SK-N-SH (cell line): ENCODE results near the gene NAALAD2. TPM values are rescaled to one million over a fixed set of nuclear protein-coding genes. Genes with fewer than 3 reads are reported as not detected.

ENCODE experiments used
- CTCF ChIA-PET: fragments of 300-600, 350-600 bp; formaldehyde crosslinking; extraction: SDS; loops from one replicate; lab custom pipeline; 2021; lab: Yijun Ruan, JAX
- POLR2A ChIA-PET: fragments of 350-600 bp; sonication (Branson Sonifier 250); formaldehyde crosslinking; extraction: SDS; loops from one replicate; lab custom pipeline; 2020; ENCODE audit warnings: antibody characterized with exemption, inconsistent platforms; lab: Yijun Ruan, JAX
- DNase-seq: peaks from one replicate; pipeline ENCODE4 v3.0.0; 2012
- H2AFZ ChIP-seq: fragments of 200-600 bp; sonication (generic); 2 replicates; pipeline ENCODE4 v1.8.1; 2016; ENCODE audit warnings: antibody characterized with exemption, mild to moderate bottlenecking, low read depth
- H3F3A ChIP-seq: fragments of 200-600 bp; sonication (generic); replicated peaks from 2 replicates; pipeline ENCODE3; 2016; ENCODE audit warnings: antibody characterized with exemption, mild to moderate bottlenecking; ENCODE audit not compliant: insufficient read depth
- H3K27ac ChIP-seq, 2 experiments: fragments of 200-500 bp in 1 of 2; fragments of 200-600 bp in 1 of 2; sonication (Bioruptor generic) in 1 of 2; sonication (generic), shearing (Covaris generic) in 1 of 2; 2 replicates each; pipeline versions ENCODE4 v1.5.1 to v1.6.1; 2014 to 2016; ENCODE audit warnings: low read depth in 2 of 2, inconsistent platforms in 1 of 2, low read length in 1 of 2, mild to moderate bottlenecking in 1 of 2, mixed read lengths in 1 of 2
- H3K27me3 ChIP-seq: fragments of 200-600 bp; sonication (generic), shearing (Covaris generic); 2 replicates; pipeline ENCODE4 v1.6.1; 2016; ENCODE audit warnings: mixed run types; ENCODE audit not compliant: insufficient read depth
- H3K36me3 ChIP-seq, 2 experiments: fragments of 200-500 bp in 1 of 2; fragments of 200-600 bp in 1 of 2; sonication (Bioruptor generic) in 1 of 2; sonication (generic) in 1 of 2; replicated peaks in 1 of 2; 2 replicates each; pipeline versions ENCODE3 to v1.5.1; 2014 to 2016; ENCODE audit warnings: low read length in 1 of 2, mild to moderate bottlenecking in 1 of 2; ENCODE audit not compliant: insufficient read depth in 2 of 2, control insufficient read depth in 1 of 2
- H3K4me1 ChIP-seq, 2 experiments: fragments of 200-500 bp in 1 of 2; fragments of 200-600 bp in 1 of 2; sonication (Bioruptor generic) in 1 of 2; sonication (generic), shearing (Covaris generic) in 1 of 2; 2 replicates each; pipeline versions ENCODE4 v1.5.1 to v1.6.1; 2014 to 2016; ENCODE audit warnings: low read depth in 1 of 2, low read length in 1 of 2, mixed run types in 1 of 2; ENCODE audit not compliant: insufficient read depth in 2 of 2, control insufficient read depth in 1 of 2
- H3K4me2 ChIP-seq: fragments of 200-600 bp; sonication (generic), shearing (Covaris generic); 2 replicates; pipeline ENCODE4 v1.6.1; 2017; ENCODE audit warnings: mixed run types
- H3K4me3 ChIP-seq, 2 experiments: fragments of 200-500 bp in 1 of 2; fragments of 200-600 bp in 1 of 2; sonication (Bioruptor generic) in 1 of 2; sonication (generic), shearing (Covaris generic) in 1 of 2; 2 replicates each; pipeline versions ENCODE4 v1.5.1 to v1.8.1; 2014 to 2016; ENCODE audit warnings: low read depth in 2 of 2, inconsistent platforms in 1 of 2, low read length in 1 of 2, mild to moderate bottlenecking in 1 of 2, mixed read lengths in 1 of 2, moderate library complexity in 1 of 2
- H3K79me2 ChIP-seq: fragments of 200-600 bp; sonication (generic); 2 replicates; pipeline ENCODE4 v1.8.1; 2017; ENCODE audit warnings: mild to moderate bottlenecking; ENCODE audit not compliant: insufficient read depth
- H3K9ac ChIP-seq: fragments of 200-600 bp; sonication (generic); 2 replicates; pipeline ENCODE4 v1.6.1; 2017; ENCODE audit warnings: mixed run types
- H3K9me2 ChIP-seq: fragments of 200-600 bp; sonication (generic); 2 replicates; pipeline ENCODE4 v1.6.1; 2017; ENCODE audit warnings: mixed run types
- H3K9me3 ChIP-seq: fragments of 200-600 bp; sonication (generic); 2 replicates; pipeline ENCODE4 v1.6.1; 2017; ENCODE audit warnings: mixed run types, mild to moderate bottlenecking, moderate library complexity
- H4K20me1 ChIP-seq: fragments of 200-600 bp; sonication (generic); 2 replicates; pipeline ENCODE4 v1.6.1; 2017; ENCODE audit warnings: mild to moderate bottlenecking, mixed run types; ENCODE audit not compliant: insufficient read depth
- CHD2 ChIP-seq: fragments of 150-350 bp; IDR thresholded peaks from 2 replicates; pipeline ENCODE4 v1.6.1; 2018; ENCODE audit warnings: low read length; ENCODE audit not compliant: partially characterized antibody
- ELF1 ChIP-seq: IDR thresholded peaks from 2 replicates; pipeline ENCODE4 v1.4.0; 2012
- EP300 ChIP-seq, 2 experiments: IDR thresholded peaks; 2 replicates each; pipeline versions ENCODE4 v1.4.0 to v1.6.1; 2012; ENCODE audit warnings: borderline replicate concordance in 1 of 2, low read depth in 1 of 2, low read length in 1 of 2
- EZH2phosphoT487 ChIP-seq: fragments of 200-600 bp; sonication (generic); IDR thresholded peaks from 2 replicates; pipeline ENCODE4 v1.6.1; 2017; ENCODE audit warnings: low read depth, mixed run types, mild to moderate bottlenecking, antibody characterized with exemption, moderate library complexity, borderline replicate concordance
- FOSL2 ChIP-seq: IDR thresholded peaks from 2 replicates; pipeline ENCODE4 v1.4.0; 2012; ENCODE audit warnings: low read depth, mild to moderate bottlenecking, moderate library complexity, borderline replicate concordance
- FOXJ3 ChIP-seq: sonication (generic); formaldehyde crosslinking; IDR thresholded peaks from 2 replicates; pipeline ENCODE4 v1.5.1; 2020; ENCODE audit warnings: mild to moderate bottlenecking, missing genetic modification reagents
- GABPA ChIP-seq: IDR thresholded peaks from 2 replicates; pipeline ENCODE4 v1.4.0; 2012; ENCODE audit warnings: low read depth, mild to moderate bottlenecking
- IRF3 ChIP-seq: fragments of 150-350 bp; IDR thresholded peaks from 2 replicates; pipeline ENCODE4 v1.6.1; 2016; ENCODE audit warnings: mild to moderate bottlenecking, low read depth, low read length
- JUND ChIP-seq: IDR thresholded peaks from 2 replicates; pipeline ENCODE4 v1.4.0; 2012
- NFIC ChIP-seq: IDR thresholded peaks from 2 replicates; pipeline ENCODE4 v1.4.0; 2012; ENCODE audit warnings: borderline replicate concordance
- NRF1 ChIP-seq: IDR thresholded peaks from 2 replicates; pipeline ENCODE4 v1.6.1; 2012; ENCODE audit warnings: low read depth, mild to moderate bottlenecking, low read length
- PBX3 ChIP-seq: IDR thresholded peaks from 2 replicates; pipeline ENCODE4; 2012
- RAD21 ChIP-seq: IDR thresholded peaks from 2 replicates; pipeline ENCODE4 v1.6.1; 2012; ENCODE audit warnings: mild to moderate bottlenecking, low read length
- RCOR1 ChIP-seq: fragments of 150-350 bp; IDR thresholded peaks from 2 replicates; pipeline ENCODE4 v1.6.1; 2017; ENCODE audit warnings: antibody characterized with exemption, low read length
- RFX5 ChIP-seq: IDR thresholded peaks from 2 replicates; pipeline ENCODE4 v1.6.1; 2012; ENCODE audit warnings: mild to moderate bottlenecking, improper control_type of control experiment, low read length
- SMC3 ChIP-seq: IDR thresholded peaks from 2 replicates; pipeline ENCODE4 v1.6.1; 2012; ENCODE audit warnings: low read depth, low read length, improper control_type of control experiment
- TAF1 ChIP-seq: IDR thresholded peaks from 2 replicates; pipeline ENCODE4 v1.6.1; 2012; ENCODE audit warnings: low read depth, mild to moderate bottlenecking, low read length, moderate library complexity, borderline replicate concordance
- TCF12 ChIP-seq: IDR thresholded peaks from 2 replicates; pipeline ENCODE4 v1.4.0; 2012
- USF2 ChIP-seq: fragments of 150-350 bp; IDR thresholded peaks from 2 replicates; pipeline ENCODE4 v1.6.1; 2017; ENCODE audit warnings: antibody characterized with exemption, low read length, low read depth, borderline replicate concordance
- YY1 ChIP-seq: IDR thresholded peaks from 2 replicates; pipeline ENCODE4 v1.4.0; 2012; ENCODE audit warnings: low read depth, mild to moderate bottlenecking
- WGBS: methylation state at CpG from one replicate; pipeline ENCODE4 v1.1.6; 2017; ENCODE audit warnings: low lambda C conversion rate; 5-methylcytosine and 5-hydroxymethylcytosine counted together
- polyA plus RNA-seq, 3 experiments: library from polyadenylated mRNA; depleted of rRNA; stranded (reverse); fragments of >200 nt; gene quantifications; 2 replicates each; pipeline ENCODE4 v1.2.3, GENCODE V29; 2012

The NAALAD2 gene
- polyA plus RNA-seq, 1 of the 3 experiments (the other 2 are of a cell fraction): 0.74 TPM

- Histone ChIP-seq H3K9ac (no peak overlapping the region), H3F3A (peaks cover 2% of the 10 kb centered on the region), H3K9me3 (0 out of 2 replicates have a peak, but pooled peaks cover 5% of the 10 kb centered on the region), H3K27me3 (no peaks in the 10 kb centered on the region), H4K20me1 (no peaks in the 10 kb centered on the region), H3K9me2 (no peaks in the 10 kb centered on the region), H3K4me3 (no peak overlapping the region), H2AFZ (no peak overlapping the region), H3K4me2 (no peak overlapping the region), H3K27ac (no peak overlapping the region), H3K79me2 (no peaks in the 10 kb centered on the region), H3K4me1 (no peaks in the 10 kb centered on the region), H3K36me3 (no peaks in the 10 kb centered on the region)
- TF ChIP-seq RFX5 (no peak), EZH2phosphoT487 (no peak), RAD21 (no peak), YY1 (no peak), FOXJ3 (CRISPR knock-in tag) (no peak), ELF1 (no peak), USF2 (no peak), PBX3 (no peak), FOSL2 (no peak), IRF3 (no peak), EP300 (IDR thresholded peaks at IDR 0.05; ENCODE audit: borderline replicate concordance in 1 of 2, low read depth in 1 of 2, low read length in 1 of 2) (no peak), NFIC (no peak), NRF1 (no peak), RCOR1 (no peak), SMC3 (no peak), TCF12 (no peak), GABPA (no peak), CHD2 (no peak), JUND (no peak), TAF1 (no peak)
- CTCF ChIA-PET: interaction anchor here (0.7 kb wide), 1 partner anchor 25 kb away, joined by 3 read pairs; no protein-coding TSS in a partner anchor
- POLR2A ChIA-PET: no interaction called here
- WGBS: 60% methylated on average over 1 of the region's 1 CpG
- DNase-seq: no peak
Measured at GRCh38 chr11:90229791-90230190, 95.3 kb downstream of the NAALAD2 start.
